Activated CD8-positive, alpha-beta memory T cell treated with anti-CD3 and anti-CD28 coated beads, Interleukin-2, amount 50 U/mL, for 48 hours (primary cell): ENCODE results near the gene ACAN.

Source experiments
- DNase-seq: peaks from one replicate; pipeline ENCODE4 v3.0.0-alpha.2; 2020

Gene ACAN

GRCh38 chr15:88844749-88845386 is 41.6 kb downstream of the ACAN start:
- DNase-seq, result no peak

GRCh38 chr15:88845616-88846015 is 42.4 kb downstream of the ACAN start:
- no peak for DNase-seq

GRCh38 chr15:88847144-88847543 is 43.9 kb downstream of the ACAN start:
- DNase-seq, result no peak

- DNase-seq, result no peak
Measured at GRCh38 chr15:88848203-88848602, 45.0 kb downstream of the ACAN start.

GRCh38 chr15:88849376-88850072 is 46.3 kb downstream of the ACAN start:
- DNase-seq, result no peak

- DNase-seq, result no peak
Measured at GRCh38 chr15:88852476-88852875, 49.2 kb downstream of the ACAN start.

GRCh38 chr15:88858934-88859333 is 55.7 kb downstream of the ACAN start:
- DNase-seq, result no peak

- no peak for DNase-seq
Measured at GRCh38 chr15:88859550-88859949, 56.3 kb downstream of the ACAN start.

GRCh38 chr15:88860212-88860611 is 57.0 kb downstream of the ACAN start:
- no peak for DNase-seq

- no peak for DNase-seq
Measured at GRCh38 chr15:88863412-88863811, 60.2 kb downstream of the ACAN start.

- DNase-seq, result no peak
Measured at GRCh38 chr15:88864861-88865497, 61.7 kb downstream of the ACAN start.

- DNase-seq, result no peak
Measured at GRCh38 chr15:88865498-88866099, 62.4 kb downstream of the ACAN start.

GRCh38 chr15:88866295-88866881 is 63.2 kb downstream of the ACAN start:
- no peak for DNase-seq

GRCh38 chr15:88871313-88871712 is 68.1 kb downstream of the ACAN start:
- no peak for DNase-seq

GRCh38 chr15:88872106-88872505 is 68.9 kb downstream of the ACAN start:
- DNase-seq, result no peak

- no peak for DNase-seq
Measured at GRCh38 chr15:88872706-88873105, 69.5 kb downstream of the ACAN start.

GRCh38 chr15:88873786-88874185 is 70.5 kb downstream of the ACAN start:
- DNase-seq, result no peak

- no peak for DNase-seq
Measured at GRCh38 chr15:88874275-88874674, 71.0 kb downstream of the ACAN start.

GRCh38 chr15:88874684-88875083 is 71.4 kb downstream of the ACAN start:
- no peak for DNase-seq

- DNase-seq, result no peak
Measured at GRCh38 chr15:88876573-88876972, 73.3 kb downstream of the ACAN start.

GRCh38 chr15:88877415-88877814 is 74.2 kb downstream of the ACAN start:
- no peak for DNase-seq

- no peak for DNase-seq
Measured at GRCh38 chr15:88877906-88878305, 74.7 kb downstream of the ACAN start.

- DNase-seq, result peak; percentile 69
Measured at GRCh38 chr15:88878720-88879184, 75.5 kb downstream of the ACAN start.
